Neural progenitor cell (in vitro differentiated cells): ENCODE results near the gene THEM5.

Source experiments
- EZH2 ChIP-seq: fragments of 200-600 bp; sonication (generic); IDR thresholded peaks from 2 replicates; pipeline ENCODE4 v1.6.1; 2017; ENCODE audit warnings: antibody characterized with exemption, mild to moderate bottlenecking, moderate library complexity
- EZH2phosphoT487 ChIP-seq: fragments of 200-600 bp; sonication (generic); IDR thresholded peaks from 2 replicates; pipeline ENCODE4 v1.6.1; 2017; ENCODE audit warnings: antibody characterized with exemption
- TF ChIP-seq, protein P1 (sequence below): fragments of 200-600 bp; sonication (generic); IDR thresholded peaks from 2 replicates; pipeline ENCODE4 v1.5.1; 2017; ENCODE audit warnings: antibody characterized with exemption, mild to moderate bottlenecking

DNA sequence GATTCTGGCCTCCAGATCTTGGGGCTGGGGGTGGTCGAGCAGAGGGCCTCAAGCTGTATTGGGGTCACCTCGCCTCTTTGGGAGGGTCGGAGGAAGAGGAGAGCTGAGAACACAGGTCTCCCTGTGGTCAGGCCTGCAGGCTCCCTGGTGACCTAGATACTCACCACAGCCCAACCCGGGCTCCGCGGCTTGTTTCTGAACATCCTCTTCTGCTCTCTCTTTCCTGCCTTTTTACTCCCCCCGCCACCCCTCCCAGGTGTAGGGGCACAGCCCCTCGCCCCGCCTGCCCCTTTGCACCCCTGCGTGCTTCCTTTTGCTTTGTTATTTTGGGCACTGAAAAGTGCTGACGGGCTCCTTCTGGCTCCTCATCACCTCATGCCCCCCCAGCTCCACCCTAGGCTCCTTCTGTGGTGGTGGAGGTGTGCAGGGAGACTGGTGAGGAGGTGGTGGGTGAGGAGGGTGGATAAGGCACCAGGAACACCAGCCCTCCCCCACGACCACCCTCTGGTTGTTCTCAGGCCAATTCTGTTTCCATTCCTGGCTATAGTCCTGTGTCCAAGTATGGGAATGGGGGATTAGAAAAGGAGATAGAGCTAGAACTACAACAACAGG lies 37.7 kb downstream of the THEM5 start:
- TF ChIP-seq, protein P1, sequence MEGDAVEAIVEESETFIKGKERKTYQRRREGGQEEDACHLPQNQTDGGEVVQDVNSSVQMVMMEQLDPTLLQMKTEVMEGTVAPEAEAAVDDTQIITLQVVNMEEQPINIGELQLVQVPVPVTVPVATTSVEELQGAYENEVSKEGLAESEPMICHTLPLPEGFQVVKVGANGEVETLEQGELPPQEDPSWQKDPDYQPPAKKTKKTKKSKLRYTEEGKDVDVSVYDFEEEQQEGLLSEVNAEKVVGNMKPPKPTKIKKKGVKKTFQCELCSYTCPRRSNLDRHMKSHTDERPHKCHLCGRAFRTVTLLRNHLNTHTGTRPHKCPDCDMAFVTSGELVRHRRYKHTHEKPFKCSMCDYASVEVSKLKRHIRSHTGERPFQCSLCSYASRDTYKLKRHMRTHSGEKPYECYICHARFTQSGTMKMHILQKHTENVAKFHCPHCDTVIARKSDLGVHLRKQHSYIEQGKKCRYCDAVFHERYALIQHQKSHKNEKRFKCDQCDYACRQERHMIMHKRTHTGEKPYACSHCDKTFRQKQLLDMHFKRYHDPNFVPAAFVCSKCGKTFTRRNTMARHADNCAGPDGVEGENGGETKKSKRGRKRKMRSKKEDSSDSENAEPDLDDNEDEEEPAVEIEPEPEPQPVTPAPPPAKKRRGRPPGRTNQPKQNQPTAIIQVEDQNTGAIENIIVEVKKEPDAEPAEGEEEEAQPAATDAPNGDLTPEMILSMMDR = no peak
- TF ChIP-seq EZH2 (no peak), EZH2phosphoT487 (no peak)
